ENCODE results near the gene SELENBP1. TPM values are rescaled to one million over a fixed set of nuclear protein-coding genes. Genes with fewer than 3 reads are reported as not detected.

Gene SELENBP1
- total and polyA plus RNA-seq, 9 of the 15 experiments (the other 6 are each of a cell fraction or from before 2014, with no cell fraction given): 25.8 to 81.2 (median 47.1) TPM

DNA sequence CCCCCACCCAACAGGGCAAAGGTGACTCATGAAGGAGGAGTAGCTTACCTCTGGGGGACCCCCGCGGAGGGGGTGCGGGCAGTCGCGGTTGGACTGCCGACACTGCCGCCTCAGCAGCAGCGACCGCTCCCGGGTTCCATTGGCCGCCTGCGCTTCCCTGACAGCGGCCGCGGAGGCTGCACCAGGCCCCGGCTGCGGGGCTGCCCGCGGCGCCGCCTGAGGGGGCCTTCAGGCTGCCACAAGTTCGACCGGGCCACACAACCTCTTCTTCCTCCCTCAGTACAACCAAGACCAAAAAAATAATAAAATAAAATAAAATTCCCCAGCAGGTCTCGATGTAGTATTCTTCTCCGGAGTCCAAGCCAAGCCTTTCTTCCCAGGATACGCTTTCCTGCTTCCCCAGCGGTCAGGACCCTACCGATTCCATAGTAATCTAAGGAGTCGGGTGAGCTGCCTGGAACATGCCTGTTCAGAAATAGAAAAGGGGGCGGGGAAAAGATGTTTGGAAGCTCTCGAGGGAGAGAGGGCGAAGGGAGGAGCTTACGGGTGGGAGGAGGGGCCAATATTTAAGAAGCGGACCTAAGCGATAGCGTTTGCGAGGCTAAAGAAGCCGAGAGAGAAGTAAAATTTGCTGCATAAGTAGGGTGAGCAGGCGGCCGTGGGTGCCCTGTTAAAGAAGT, 45.1 kb downstream of the SELENBP1 start, which contains the start of gene PI4KB (continued):
- TF ChIP-seq, protein P1, sequence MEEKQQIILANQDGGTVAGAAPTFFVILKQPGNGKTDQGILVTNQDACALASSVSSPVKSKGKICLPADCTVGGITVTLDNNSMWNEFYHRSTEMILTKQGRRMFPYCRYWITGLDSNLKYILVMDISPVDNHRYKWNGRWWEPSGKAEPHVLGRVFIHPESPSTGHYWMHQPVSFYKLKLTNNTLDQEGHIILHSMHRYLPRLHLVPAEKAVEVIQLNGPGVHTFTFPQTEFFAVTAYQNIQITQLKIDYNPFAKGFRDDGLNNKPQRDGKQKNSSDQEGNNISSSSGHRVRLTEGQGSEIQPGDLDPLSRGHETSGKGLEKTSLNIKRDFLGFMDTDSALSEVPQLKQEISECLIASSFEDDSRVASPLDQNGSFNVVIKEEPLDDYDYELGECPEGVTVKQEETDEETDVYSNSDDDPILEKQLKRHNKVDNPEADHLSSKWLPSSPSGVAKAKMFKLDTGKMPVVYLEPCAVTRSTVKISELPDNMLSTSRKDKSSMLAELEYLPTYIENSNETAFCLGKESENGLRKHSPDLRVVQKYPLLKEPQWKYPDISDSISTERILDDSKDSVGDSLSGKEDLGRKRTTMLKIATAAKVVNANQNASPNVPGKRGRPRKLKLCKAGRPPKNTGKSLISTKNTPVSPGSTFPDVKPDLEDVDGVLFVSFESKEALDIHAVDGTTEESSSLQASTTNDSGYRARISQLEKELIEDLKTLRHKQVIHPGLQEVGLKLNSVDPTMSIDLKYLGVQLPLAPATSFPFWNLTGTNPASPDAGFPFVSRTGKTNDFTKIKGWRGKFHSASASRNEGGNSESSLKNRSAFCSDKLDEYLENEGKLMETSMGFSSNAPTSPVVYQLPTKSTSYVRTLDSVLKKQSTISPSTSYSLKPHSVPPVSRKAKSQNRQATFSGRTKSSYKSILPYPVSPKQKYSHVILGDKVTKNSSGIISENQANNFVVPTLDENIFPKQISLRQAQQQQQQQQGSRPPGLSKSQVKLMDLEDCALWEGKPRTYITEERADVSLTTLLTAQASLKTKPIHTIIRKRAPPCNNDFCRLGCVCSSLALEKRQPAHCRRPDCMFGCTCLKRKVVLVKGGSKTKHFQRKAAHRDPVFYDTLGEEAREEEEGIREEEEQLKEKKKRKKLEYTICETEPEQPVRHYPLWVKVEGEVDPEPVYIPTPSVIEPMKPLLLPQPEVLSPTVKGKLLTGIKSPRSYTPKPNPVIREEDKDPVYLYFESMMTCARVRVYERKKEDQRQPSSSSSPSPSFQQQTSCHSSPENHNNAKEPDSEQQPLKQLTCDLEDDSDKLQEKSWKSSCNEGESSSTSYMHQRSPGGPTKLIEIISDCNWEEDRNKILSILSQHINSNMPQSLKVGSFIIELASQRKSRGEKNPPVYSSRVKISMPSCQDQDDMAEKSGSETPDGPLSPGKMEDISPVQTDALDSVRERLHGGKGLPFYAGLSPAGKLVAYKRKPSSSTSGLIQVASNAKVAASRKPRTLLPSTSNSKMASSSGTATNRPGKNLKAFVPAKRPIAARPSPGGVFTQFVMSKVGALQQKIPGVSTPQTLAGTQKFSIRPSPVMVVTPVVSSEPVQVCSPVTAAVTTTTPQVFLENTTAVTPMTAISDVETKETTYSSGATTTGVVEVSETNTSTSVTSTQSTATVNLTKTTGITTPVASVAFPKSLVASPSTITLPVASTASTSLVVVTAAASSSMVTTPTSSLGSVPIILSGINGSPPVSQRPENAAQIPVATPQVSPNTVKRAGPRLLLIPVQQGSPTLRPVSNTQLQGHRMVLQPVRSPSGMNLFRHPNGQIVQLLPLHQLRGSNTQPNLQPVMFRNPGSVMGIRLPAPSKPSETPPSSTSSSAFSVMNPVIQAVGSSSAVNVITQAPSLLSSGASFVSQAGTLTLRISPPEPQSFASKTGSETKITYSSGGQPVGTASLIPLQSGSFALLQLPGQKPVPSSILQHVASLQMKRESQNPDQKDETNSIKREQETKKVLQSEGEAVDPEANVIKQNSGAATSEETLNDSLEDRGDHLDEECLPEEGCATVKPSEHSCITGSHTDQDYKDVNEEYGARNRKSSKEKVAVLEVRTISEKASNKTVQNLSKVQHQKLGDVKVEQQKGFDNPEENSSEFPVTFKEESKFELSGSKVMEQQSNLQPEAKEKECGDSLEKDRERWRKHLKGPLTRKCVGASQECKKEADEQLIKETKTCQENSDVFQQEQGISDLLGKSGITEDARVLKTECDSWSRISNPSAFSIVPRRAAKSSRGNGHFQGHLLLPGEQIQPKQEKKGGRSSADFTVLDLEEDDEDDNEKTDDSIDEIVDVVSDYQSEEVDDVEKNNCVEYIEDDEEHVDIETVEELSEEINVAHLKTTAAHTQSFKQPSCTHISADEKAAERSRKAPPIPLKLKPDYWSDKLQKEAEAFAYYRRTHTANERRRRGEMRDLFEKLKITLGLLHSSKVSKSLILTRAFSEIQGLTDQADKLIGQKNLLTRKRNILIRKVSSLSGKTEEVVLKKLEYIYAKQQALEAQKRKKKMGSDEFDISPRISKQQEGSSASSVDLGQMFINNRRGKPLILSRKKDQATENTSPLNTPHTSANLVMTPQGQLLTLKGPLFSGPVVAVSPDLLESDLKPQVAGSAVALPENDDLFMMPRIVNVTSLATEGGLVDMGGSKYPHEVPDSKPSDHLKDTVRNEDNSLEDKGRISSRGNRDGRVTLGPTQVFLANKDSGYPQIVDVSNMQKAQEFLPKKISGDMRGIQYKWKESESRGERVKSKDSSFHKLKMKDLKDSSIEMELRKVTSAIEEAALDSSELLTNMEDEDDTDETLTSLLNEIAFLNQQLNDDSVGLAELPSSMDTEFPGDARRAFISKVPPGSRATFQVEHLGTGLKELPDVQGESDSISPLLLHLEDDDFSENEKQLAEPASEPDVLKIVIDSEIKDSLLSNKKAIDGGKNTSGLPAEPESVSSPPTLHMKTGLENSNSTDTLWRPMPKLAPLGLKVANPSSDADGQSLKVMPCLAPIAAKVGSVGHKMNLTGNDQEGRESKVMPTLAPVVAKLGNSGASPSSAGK (IDR thresholded peaks at IDR 0.05): no peak
- TF ChIP-seq HNRNPL (IDR thresholded peaks at IDR 0.05; ENCODE audit: low read depth, low read length) (no peak), CBFA2T2 (conservative IDR thresholded peaks at IDR 0.05) (no peak), TCFL5 (CRISPR knock-in tag; conservative IDR thresholded peaks at IDR 0.05) (no peak), TEAD1 (CRISPR knock-in tag; IDR thresholded peaks at IDR 0.05) (peak; percentile 6 to 10; a peak in 1 of 4 replicates), BRD4 (IDR thresholded peaks at IDR 0.05) (peak; percentile 45; the same call in 1 of the 2 replicates), PHB (CRISPR knock-in tag; IDR thresholded peaks at IDR 0.05) (no peak), IFI16 (CRISPR knock-in tag; IDR thresholded peaks at IDR 0.05) (no peak), RBM15 (IDR thresholded peaks at IDR 0.05; ENCODE audit: insufficient read depth, low read length) (no peak), CBX3 (IDR thresholded peaks at IDR 0.05; ENCODE audit: borderline replicate concordance in 1 of 2, low read length in 2 of 2) (no peak)
